Epithelial cell of esophagus (primary cell): ENCODE results near the gene TSC1.

Source experiments
- DNase-seq: peaks from one replicate; pipeline ENCODE4 v3.0.0; 2010; ENCODE audit warnings: low read depth
- H3K4me3 ChIP-seq: 2 replicates; pipeline ENCODE4 v1.5.1; 2011; ENCODE audit warnings: mild to moderate bottlenecking, low read length, control low read depth
- TF ChIP-seq, protein P1 (sequence below): IDR thresholded peaks from 2 replicates; pipeline ENCODE4 v1.5.1; 2011; ENCODE audit warnings: low read depth, mild to moderate bottlenecking, low read length, control low read depth, inconsistent platforms; ENCODE audit not compliant: insufficient read depth; ENCODE audit errors: missing control alignments

TSC1 gene

DNA sequence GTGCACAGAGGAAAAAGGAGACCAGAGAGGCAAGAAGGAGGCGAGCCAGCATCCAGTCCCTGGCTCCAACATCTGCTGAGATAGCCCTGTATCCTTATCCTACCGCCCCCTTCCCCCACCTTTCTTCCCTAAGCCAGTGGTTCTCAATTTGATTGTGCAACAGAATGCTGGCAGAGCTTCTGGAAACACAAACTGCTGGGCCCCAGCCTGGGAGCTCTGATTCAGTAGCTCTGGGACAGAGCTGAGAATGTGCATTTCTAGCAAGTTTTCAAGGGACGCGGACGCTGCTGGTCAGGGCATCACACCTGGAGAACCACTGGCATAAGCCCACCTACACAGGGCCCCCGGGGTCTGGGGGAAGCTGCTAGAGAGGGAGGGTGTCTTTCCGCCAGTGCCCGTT lies 87.4 kb downstream of the TSC1 start:
- peak; percentile 24 for DNase-seq
- TF ChIP-seq, protein P1, sequence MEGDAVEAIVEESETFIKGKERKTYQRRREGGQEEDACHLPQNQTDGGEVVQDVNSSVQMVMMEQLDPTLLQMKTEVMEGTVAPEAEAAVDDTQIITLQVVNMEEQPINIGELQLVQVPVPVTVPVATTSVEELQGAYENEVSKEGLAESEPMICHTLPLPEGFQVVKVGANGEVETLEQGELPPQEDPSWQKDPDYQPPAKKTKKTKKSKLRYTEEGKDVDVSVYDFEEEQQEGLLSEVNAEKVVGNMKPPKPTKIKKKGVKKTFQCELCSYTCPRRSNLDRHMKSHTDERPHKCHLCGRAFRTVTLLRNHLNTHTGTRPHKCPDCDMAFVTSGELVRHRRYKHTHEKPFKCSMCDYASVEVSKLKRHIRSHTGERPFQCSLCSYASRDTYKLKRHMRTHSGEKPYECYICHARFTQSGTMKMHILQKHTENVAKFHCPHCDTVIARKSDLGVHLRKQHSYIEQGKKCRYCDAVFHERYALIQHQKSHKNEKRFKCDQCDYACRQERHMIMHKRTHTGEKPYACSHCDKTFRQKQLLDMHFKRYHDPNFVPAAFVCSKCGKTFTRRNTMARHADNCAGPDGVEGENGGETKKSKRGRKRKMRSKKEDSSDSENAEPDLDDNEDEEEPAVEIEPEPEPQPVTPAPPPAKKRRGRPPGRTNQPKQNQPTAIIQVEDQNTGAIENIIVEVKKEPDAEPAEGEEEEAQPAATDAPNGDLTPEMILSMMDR = no peak
- H3K4me3 ChIP-seq = no peak overlapping the region

- H3K4me3 ChIP-seq = no peak overlapping the region
- TF ChIP-seq, protein P1 = no peak
- no peak for DNase-seq
These were observed 88.5 kb downstream of the TSC1 start for GRCh38 chr9:132855904-132856303.

DNA sequence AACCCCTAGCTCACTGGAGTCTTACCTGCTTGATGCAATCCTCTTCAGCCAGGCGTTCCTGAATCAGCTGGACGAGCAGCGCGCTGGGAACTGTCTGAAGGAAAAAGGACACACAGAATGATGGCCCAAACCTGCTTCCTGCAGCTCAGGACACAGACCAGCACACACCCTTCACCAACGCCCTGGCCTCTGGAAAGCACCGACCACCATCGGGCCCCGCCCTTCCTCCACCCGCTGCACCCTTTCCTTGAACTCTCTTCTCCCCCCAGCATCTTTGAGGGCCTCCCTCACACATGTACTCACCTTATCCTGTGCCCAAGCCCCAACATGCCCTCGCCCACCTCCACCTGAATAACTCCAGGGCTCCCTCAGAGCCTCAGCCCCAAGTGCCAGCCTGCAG lies 89.6 kb downstream of the TSC1 start:
- DNase-seq = peak; percentile 32
- no peak overlapping the region for H3K4me3 ChIP-seq
- TF ChIP-seq, protein P1 = no peak

GRCh38 chr9:132853482-132853881 lies 90.9 kb downstream of the TSC1 start:
- TF ChIP-seq, protein P1 = no peak
- no peak for DNase-seq
- no peak overlapping the region for H3K4me3 ChIP-seq

DNA sequence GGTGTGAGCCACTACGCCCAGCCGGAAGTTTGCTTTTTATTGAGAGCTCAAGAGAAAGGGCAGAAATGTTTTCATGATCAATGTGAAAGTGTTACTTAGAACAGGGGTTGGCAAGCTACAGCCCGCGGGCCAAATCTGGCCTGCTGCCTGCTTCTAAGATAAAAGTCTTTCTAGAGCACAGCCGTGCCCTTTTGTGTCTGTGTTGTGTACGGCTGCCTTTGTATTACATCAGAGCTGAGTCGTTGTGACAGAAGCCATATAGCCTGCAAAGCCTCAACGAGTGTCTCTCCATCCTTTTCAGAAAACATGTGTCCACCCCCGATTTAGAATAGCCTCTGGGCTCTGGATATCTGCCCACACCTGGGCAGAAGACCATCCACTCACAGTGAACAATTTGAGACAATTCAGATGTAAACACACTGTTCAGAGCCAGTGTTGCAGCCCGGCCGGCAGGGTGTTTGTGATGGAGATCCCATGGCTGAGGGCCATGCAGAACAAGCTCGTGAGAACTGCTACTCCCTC lies 95.2 kb downstream of the TSC1 start:
- peak; percentile 7 for DNase-seq
- no peak overlapping the region for H3K4me3 ChIP-seq
- TF ChIP-seq, protein P1 = no peak

GRCh38 chr9:132846918-132847515 lies 97.4 kb downstream of the TSC1 start:
- no peak overlapping the region for H3K4me3 ChIP-seq
- TF ChIP-seq, protein P1 = no peak
- DNase-seq = no peak
